Stimulated activated CD8-positive, alpha-beta memory T cell treated with anti-CD3 and anti-CD28 coated beads, Interleukin-2, amount 100 ng/mL, for 48 hours (primary cell): ENCODE data around the gene DRD4.
"Not testable (repeated sequence)": the region's sequence is repeated elsewhere in the genome, so short reads cannot be mapped to it uniquely, and the experiment has no call there.

Source experiments
- DNase-seq, 2 donors: peaks; one replicate each; pipeline ENCODE4 v3.0.0-alpha.2; 2020; ENCODE audit warnings: low read depth in 2 of 2

The DRD4 gene

GRCh38 chr11:643849-644738 lies 7.0 kb downstream of the DRD4 start:
- DNase-seq, result no peak

GRCh38 chr11:645536-645935 lies 8.5 kb downstream of the DRD4 start:
- no peak for DNase-seq

DNA sequence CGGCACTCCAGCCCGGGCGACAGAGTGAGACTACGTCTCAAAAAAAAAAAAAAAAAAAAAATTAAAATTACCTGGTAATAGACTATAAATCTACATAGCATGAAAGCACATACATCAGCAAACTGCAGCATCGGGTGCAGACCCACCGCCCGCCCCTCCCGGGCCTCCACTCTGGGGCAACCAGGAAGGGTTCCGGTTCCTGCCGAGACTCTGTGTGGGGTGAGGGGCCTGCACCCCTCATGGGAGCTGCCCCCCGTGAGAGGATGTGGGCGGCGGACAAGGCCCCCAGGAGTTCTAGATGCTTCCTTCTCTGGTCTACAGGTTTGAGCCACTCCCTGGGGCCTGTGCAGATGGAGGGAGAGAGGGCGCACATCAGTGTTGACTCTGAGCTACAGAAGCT lies 9.1 kb downstream of the DRD4 start:
- DNase-seq, result no peak

- DNase-seq, result not testable (repeated sequence)
Measured at GRCh38 chr11:647672-648158, 10.6 kb downstream of the DRD4 start.

- no peak for DNase-seq
Measured at GRCh38 chr11:650482-650881, 13.4 kb downstream of the DRD4 start.

GRCh38 chr11:653136-653535 lies 16.1 kb downstream of the DRD4 start:
- DNase-seq, result not testable (repeated sequence)

- no peak for DNase-seq
Measured at GRCh38 chr11:653837-654236, 16.8 kb downstream of the DRD4 start.

DNA sequence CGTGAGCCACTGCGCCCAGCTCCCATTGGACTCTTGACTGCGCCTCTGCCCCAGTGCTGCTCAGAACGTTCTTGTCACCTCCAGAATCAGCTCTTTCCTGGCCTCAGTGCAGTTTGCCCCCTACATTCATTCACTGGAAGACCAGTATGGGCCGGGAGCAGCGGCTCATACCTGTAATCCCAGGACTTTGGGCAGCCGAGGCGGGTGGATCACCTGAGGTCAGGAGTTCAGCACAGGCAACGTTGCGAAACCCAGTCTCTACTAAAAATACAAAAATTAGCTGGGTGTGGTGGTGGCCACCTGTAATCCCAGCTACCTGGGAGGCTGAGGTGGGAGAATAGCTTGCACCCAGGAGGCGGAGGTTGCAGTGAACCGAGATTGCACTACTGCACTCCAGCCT lies 17.4 kb downstream of the DRD4 start:
- not testable (repeated sequence) for DNase-seq

GRCh38 chr11:655036-655726 lies 18.1 kb downstream of the DRD4 start:
- no peak for DNase-seq

DNA sequence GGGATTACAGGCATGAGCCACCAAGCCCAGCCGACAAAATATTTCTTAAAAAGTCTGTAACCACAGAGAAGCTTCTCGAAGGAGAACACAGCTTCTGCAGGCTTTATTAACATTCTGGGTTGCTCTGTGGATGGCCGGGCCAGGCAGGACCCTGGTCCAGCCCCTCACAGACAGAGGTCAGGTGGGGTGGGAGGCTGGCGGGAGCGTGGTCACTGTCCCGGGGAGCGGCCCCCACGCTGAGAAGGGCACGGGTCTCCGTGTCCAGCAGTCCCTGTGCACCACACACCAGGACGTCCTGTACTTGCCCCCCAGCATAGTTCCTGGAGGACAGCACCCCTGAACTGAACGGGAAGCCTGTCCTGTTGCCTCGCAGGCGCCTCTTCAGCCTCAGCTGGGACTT lies 19.4 kb downstream of the DRD4 start:
- DNase-seq, result no peak

GRCh38 chr11:656866-657265 lies 19.8 kb downstream of the DRD4 start:
- no peak for DNase-seq

- no peak for DNase-seq
Measured at GRCh38 chr11:657691-658126, 20.6 kb downstream of the DRD4 start.

DNA sequence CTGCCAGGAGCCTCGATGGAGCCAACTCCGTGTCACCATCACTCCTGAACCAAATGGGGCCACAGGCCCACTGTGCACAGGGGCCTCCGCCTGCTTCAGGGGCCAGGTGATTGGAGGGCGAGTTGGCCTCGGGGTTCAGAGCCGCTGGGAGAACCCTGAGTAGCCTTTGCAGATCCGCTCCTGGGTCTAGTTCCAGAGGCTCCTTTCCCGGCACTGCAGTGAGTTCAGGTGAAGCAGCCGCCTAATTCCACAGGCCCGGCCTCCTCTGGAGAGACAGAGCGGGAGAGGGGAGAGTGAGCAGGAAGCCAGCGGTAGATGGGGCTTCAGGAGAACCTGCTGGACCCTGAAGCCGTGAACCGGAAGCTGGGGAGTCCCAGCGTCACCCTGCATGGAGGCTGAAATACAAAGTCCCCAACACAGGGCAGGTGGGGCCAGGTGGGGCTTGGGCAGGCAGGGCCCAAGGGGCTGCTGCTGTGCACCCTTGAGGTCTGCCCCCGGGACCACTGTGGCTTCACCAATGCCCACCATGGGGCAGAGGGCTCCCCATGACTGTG lies 22.5 kb downstream of the DRD4 start:
- no peak for DNase-seq

GRCh38 chr11:660281-660680 lies 23.2 kb downstream of the DRD4 start:
- no peak for DNase-seq

DNA sequence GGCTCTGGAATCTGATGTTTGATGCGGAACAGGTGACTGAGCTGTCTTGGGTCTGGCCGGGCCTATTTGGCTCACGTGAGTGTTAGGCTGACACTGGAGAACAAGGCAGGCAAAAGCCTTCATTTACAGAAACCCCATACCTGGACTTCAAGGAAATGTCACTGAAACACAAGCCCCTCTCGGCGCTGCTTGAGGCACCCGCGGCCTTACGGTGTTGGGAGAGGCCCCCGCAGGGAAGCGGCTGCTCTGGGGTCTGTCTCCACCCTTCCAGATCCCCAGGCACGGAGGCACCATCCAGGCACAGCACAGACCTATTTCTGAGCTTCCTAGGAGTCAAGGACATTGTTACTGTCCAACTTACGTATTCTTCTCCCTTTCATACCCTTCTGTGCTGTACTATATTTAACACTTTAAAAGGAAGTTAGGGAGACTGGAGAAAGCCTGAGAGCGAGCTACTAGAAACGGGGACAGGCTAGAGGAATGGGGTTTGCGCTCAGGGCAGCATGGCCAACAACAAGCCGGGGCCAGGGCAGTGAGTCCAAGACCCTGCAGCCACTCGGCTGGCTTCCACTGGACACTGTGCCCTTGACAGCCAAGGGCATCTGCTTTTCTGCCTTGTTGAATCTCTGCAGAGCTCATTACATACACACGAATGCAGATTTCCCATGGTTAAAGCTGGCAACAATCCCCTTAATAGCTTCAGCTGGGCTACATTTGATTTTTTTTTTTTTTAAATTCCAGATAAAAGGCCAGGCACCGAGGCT lies 23.8 kb downstream of the DRD4 start:
- DNase-seq, result no peak

DNA sequence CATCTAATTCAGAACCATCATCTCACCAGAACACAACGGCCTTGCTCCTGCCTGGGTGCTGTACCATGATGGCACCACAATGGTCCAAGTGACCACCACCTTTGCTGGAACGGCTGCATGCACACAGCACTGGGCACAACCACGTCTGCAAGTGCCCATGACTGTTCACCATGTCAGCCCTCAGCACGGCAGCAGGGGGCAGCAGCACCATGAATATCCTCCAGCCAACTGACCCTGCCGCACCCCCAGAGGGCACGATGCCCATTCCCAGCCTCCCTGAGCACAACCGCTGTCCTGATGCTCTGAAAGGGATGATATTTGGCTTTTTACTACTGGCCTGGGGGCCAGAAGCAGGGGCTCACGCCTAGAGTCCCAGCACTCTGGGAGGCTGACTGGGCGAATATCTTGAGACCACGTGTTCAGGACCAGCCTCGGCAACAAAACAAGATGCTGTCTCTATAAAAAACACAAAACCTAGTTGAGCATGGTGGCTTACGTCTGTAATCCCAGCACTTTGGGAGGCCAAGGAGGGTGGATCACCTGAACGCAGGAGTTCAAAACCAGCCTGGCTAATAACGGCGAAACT lies 25.7 kb downstream of the DRD4 start:
- DNase-seq, result peak in 1 of 2 donors; percentile 26

DNA sequence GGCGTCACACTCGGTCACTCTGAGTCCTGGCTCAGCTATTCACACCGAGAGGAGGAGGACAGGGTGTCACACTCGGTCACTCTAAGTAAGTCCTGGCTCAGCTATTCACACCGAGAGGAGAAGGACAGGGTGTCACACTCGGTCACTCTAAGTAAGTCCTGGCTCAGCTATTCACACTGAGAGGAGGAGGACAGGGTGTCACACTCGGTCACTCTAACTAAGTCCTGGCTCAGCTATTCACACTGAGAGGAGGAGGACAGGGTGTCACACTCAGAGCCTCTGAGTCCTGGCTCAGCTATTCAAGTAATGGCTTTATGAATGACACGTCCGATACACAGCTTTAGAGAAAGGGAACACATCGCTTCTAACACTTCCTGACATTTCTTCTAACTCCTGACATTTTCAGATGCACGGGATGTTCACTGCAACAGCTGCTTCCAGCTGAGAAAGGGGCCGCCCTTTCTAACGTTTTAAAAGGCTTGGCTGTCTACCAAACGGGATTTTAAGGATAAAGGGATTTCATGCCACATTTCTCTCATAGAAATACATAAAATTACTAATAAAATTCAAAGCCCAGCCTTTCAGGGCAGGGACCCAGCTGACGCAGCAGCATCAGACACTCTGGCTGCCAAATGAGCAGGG lies 28.1 kb downstream of the DRD4 start:
- DNase-seq, result no peak

DNA sequence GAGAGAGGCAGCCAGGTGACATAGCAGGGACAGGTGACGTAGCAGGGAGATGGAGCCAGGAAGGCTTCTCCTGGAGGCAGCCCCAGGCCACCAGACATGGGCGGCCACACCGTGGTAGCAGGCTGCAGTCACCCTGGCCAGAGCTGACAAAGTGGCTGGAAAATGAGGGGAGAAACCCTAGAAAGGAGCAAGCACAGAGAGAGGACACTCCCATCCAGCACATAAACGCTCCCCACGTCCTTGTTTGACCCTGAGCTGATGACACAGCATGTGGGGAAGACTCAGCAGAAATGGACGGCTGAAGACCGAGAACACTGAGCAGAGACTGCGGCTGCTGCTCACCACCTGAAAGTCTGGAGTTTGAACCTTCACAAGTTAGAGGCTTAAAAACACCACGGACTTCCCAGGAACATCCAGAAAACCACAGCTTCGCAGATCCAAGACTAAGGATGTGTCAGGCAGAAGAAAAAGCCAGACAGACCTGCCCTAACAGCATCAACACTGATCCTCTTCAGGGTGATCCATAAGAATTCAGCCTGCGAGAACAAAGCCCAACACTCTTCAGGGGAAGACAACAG lies 28.7 kb downstream of the DRD4 start:
- no peak for DNase-seq

DNA sequence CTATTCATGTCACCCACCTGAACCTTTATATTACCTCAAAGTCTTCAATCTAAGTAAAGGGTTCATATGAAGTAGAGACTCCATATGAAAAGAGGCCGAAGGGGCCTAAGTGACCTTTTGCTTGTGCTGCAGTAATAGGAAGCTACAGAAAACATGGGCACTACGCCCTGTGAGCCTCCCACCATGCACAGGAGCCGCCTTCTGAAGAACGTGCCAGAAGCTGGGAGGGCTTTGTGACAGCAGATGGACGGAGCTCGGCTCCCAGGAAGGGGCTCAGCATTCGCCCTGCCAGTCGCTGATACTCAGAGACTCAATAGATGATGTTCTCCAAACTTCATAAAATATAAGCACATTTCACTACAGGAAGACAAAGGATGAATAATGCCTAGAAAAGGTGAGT lies 36.8 kb downstream of the DRD4 start:
- DNase-seq, result no peak

- DNase-seq, result no peak
Measured at GRCh38 chr11:674406-674805, 37.3 kb downstream of the DRD4 start.

- no peak for DNase-seq
Measured at GRCh38 chr11:678297-678696, 41.2 kb downstream of the DRD4 start.
